ENCODE results near the gene SIK3.

Gene SIK3

DNA sequence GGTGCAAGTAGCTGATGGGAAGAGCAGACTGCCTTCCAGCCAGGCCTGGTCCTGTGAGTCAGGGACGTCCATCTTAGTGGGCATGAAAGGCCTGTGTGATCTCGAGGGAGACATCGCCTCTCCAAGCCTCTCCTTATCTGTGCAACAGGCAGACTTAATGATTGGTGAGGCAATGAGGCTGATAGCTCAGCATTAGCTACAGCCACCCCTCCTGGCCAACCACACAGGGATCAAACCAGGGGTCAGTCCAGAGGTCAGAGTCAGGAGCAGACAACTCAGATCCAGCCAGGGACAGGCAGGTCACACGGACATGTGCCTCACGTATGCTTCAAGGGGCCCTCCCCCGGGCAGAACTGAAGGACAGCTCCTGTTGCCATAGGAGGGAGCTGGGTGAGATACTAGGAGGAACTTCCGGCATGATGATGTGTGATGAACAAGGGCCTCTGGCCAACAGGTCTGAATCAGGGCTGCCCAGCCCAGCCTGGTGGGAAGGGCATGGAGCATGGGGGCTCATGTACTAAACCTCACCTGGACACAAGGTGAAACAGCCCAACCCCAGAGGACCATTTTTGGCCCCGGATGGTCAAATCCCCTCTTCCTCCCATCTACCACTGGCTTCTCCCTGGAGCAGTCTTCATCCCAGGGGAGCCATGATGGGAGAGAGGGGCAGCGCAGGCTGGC lies 271.3 kb downstream of the SIK3 start:
- DNase-seq (ENCODE audit: extremely low read depth, low read depth): no peak
- TF ChIP-seq, protein P1, sequence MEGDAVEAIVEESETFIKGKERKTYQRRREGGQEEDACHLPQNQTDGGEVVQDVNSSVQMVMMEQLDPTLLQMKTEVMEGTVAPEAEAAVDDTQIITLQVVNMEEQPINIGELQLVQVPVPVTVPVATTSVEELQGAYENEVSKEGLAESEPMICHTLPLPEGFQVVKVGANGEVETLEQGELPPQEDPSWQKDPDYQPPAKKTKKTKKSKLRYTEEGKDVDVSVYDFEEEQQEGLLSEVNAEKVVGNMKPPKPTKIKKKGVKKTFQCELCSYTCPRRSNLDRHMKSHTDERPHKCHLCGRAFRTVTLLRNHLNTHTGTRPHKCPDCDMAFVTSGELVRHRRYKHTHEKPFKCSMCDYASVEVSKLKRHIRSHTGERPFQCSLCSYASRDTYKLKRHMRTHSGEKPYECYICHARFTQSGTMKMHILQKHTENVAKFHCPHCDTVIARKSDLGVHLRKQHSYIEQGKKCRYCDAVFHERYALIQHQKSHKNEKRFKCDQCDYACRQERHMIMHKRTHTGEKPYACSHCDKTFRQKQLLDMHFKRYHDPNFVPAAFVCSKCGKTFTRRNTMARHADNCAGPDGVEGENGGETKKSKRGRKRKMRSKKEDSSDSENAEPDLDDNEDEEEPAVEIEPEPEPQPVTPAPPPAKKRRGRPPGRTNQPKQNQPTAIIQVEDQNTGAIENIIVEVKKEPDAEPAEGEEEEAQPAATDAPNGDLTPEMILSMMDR (IDR thresholded peaks at IDR 0.05; ENCODE audit: low read depth, low read length): no peak

DNA sequence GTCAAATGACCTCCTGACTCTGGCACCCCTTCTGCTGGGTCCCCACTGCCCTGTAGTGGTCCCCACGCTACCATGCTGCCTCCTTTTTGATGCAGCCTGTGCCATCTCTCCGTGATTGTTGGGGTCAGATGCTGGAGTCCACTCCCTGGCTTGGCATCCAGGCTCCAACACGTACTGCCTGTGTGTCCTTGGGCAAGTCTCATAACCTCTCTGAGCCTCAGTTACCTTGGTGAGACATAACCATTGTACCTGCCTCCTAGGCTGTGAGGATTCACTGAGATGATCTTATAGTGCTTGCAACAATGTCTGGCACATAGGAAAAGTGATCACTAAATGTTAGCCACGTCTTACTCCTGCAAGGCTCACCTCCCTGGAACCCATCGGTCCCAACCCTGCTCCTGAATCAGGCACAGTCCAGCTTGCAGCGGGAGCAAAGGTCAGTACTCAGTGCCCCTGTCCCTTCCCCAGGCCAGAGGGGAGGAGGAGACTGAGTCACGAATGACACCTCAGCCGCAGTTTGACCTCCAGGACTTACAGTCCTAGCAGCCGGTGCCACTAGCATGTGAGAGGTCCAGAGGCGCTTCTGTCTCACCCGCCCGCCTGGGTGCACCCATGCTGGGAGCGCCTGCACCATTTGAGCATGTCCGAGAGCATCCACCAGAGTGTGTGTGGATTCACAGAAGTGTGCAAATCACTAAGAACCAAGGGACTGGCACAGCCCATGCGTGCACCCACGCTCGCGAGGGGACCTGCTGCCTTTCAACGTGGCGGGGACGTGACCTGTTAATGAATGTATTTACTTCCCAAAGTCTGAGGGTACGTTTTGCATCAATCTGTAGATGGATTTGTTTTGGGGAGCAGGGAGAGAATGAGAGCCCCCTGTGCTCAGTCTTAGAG lies 272.1 kb downstream of the SIK3 start:
- TF ChIP-seq, protein P1 (IDR thresholded peaks at IDR 0.05; ENCODE audit: low read depth, low read length): no peak
- DNase-seq (ENCODE audit: extremely low read depth, low read depth): no peak

DNA sequence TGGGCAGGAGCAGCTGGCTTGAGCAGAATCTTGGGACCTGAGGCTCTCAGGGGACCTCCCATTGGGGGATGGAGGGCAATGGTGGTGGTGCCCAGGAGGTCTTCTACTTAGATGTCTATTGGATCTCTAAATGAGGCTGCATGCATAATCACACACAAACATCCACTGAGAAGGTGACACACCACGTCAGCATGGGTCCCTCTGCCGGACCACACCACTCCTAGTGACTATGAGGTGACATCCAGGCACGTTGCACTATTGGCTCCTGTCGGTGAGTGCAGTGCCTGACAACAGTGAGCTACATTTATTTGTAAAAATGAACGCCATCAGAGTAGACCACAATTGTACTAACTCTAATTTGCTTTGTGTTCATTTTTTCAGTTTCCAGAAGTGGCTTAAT lies 272.8 kb downstream of the SIK3 start:
- DNase-seq (ENCODE audit: extremely low read depth, low read depth): no peak
- TF ChIP-seq, protein P1 (IDR thresholded peaks at IDR 0.05; ENCODE audit: low read depth, low read length): no peak

DNA sequence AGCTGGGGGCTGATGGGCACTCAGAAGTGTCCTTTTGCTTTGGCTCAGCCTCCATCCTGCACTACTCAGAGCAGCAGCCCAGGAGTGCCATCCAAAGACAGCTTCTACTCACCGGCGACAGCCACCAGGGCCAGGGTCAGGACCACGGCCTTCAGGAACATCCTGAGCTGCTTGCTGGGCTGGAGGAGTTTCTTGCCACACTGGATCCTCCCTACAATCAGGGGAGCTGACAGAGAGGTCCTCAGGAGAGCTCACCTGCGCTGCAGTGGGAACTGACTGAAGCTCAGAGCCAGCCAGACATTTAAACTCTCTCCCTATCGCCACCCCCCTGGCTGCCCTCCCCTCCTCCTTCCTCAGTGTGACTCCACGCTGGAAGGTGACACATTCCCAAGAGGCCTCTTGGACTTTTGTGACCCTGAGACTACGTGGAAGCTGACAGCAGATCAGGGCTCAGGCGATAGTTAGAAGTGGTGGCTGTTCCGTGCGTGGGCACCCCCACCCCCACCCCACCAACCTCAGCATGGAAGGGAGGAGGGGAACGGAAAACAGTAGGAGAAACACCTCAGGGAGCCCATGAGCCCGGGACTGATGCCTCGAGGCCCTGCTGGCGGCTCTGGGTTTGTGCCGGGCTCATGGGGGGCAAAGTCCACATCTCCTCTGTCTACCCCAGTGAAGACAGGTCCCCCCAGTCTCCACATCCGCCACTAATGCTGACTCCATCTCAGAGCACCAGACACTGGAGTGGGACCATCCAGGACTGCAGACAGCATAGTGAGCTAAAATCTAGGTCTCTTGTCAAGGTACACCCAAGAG lies 275.0 kb downstream of the SIK3 start, which contains the start of gene APOA4:
APOA4 (minus strand) TSS at position 274 of the 813 bp plus-strand sequence; CDS start at position 161, 113 bp downstream.
- TF ChIP-seq, protein P1 (IDR thresholded peaks at IDR 0.05; ENCODE audit: low read depth, low read length): no peak
- DNase-seq (ENCODE audit: extremely low read depth, low read depth): no peak

DNA sequence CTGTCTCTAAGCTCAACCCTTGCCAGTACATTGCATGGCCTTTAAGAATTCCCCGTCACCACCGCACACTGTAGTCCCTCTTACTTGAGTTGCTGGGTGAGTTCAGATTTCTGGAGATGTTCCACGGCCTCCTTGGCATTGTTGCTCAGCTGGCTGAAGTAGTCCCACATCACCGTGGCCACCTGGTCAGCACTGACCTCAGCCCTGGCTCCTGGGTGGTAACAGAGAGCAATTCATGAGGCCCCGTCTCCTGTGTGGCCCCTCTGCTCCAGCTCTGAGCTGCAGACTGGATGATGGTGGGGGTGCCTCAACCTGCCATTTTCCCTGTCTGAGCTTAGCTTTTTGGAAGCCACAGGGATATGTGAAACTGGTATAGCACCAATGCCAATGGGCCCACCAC lies 275.7 kb downstream of the SIK3 start:
- TF ChIP-seq, protein P1 (IDR thresholded peaks at IDR 0.05; ENCODE audit: low read depth, low read length): no peak
- DNase-seq (ENCODE audit: extremely low read depth, low read depth): no peak

DNA sequence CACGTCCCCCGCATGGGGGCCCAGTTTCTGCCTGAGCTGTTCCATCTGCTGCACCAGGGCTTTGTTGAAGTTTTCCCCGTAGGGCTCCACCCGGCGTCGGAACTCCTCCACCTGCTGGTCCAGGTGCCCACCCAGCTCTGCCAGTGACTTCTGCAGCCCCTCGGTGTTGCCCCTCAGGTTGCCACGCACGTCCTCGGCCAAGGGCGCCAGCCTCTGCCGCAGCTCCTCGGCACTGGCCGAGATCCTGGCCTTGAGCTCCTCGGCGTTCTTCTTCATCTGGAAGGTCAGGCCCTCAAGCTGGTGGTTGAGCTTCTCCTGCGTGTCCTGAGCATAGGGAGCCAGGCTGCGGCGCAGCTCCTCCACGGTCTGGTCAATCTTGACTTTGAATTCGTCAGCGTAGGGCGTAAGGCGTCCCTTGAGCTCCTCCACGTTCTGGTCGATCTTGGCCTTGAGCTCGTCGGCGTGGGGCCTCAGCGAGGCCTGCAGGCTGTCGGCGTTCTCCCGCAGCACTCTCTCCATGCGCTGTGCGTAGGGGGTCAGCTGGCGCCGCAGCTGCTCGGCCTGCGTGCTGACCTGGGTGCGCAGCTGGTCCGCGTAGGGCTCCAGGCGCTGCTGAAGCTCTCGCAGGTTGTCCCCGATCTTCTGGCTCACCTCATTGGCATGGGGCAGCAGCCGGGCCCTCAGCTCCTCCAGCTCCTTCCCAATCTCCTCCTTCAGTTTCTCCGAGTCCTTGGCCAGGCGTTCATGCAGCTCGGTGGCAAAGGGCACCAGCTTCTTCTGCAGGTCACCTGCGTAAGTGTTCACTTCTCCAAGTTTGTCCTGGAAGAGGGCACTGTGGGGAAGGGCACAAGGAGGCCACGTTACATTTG lies 276.9 kb downstream of the SIK3 start:
- TF ChIP-seq, protein P1 (IDR thresholded peaks at IDR 0.05; ENCODE audit: low read depth, low read length): no peak
- DNase-seq (ENCODE audit: extremely low read depth, low read depth): no peak

Data from AG09319 (cell line).